ENCODE measurements around the gene FRMD5. TPM values are rescaled to one million over a fixed set of nuclear protein-coding genes. Genes with fewer than 3 reads are reported as not detected.

The FRMD5 gene
- polyA plus RNA-seq, 1 donor (not counting 4 experiments of a cell fraction or from before 2014, with no cell fraction given), result 7.3 TPM

GRCh38 chr15:43901495-43901894, 293.6 kb downstream of the FRMD5 start:
- Histone ChIP-seq H3K9ac (ENCODE audit: control insufficient read depth, extremely low read depth, insufficient read depth, low read length) (no peak overlapping the region), H3K4me2 (ENCODE audit: control insufficient read depth, extremely low read depth, insufficient read depth, low read depth, low read length) (no peak overlapping the region), H3K36me3 (ENCODE audit: control insufficient read depth in 2 of 2, extremely low read depth in 1 of 2, insufficient read depth in 2 of 2, low read length in 2 of 2) (peaks cover 6 to 13% of the 10 kb centered on the region in 2 experiments), H3K79me2 (ENCODE audit: control insufficient read depth, insufficient read depth, low read length) (no peaks in the 10 kb centered on the region), H3K27me3 (ENCODE audit: control insufficient read depth, extremely low read depth, insufficient read depth, low read length) (no peaks in the 10 kb centered on the region), H3K27ac (ENCODE audit: control insufficient read depth, insufficient read depth, low read length) (no peak overlapping the region), H3K4me1 (ENCODE audit: control insufficient read depth, extremely low read depth, insufficient read depth, low read length) (peaks cover 8% of the 10 kb centered on the region), H3K4me3 (ENCODE audit: control insufficient read depth in 2 of 3, extremely low read depth in 1 of 3, insufficient read depth in 2 of 3, low read depth in 1 of 3, low read length in 3 of 3) (no peak overlapping the region), H3K9me3 (ENCODE audit: control insufficient read depth, low read depth, low read length) (no peaks in the 10 kb centered on the region), H2AFZ (ENCODE audit: control insufficient read depth, low read length) (no peak overlapping the region), H3K9me1 (ENCODE audit: control insufficient read depth, extremely low read depth, insufficient read depth, low read length) (no peaks in the 10 kb centered on the region), H4K20me1 (ENCODE audit: control insufficient read depth, extremely low read depth, insufficient read depth, low read length) (no peaks in the 10 kb centered on the region)
- FAIRE-seq, result no peak
- no peak for DNase-seq (ENCODE audit: low read depth, low spot score)
- TF ChIP-seq EZH2 (IDR thresholded peaks at IDR 0.05; ENCODE audit: low read length), result no peak
- TF ChIP-seq, protein P1, sequence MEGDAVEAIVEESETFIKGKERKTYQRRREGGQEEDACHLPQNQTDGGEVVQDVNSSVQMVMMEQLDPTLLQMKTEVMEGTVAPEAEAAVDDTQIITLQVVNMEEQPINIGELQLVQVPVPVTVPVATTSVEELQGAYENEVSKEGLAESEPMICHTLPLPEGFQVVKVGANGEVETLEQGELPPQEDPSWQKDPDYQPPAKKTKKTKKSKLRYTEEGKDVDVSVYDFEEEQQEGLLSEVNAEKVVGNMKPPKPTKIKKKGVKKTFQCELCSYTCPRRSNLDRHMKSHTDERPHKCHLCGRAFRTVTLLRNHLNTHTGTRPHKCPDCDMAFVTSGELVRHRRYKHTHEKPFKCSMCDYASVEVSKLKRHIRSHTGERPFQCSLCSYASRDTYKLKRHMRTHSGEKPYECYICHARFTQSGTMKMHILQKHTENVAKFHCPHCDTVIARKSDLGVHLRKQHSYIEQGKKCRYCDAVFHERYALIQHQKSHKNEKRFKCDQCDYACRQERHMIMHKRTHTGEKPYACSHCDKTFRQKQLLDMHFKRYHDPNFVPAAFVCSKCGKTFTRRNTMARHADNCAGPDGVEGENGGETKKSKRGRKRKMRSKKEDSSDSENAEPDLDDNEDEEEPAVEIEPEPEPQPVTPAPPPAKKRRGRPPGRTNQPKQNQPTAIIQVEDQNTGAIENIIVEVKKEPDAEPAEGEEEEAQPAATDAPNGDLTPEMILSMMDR (optimal IDR thresholded peaks at IDR 0.05 in 1 of 3, IDR thresholded peaks at IDR 0.05 in 1 of 3, conservative IDR thresholded peaks at IDR 0.05 in 1 of 3; ENCODE audit: extremely low read depth in 1 of 3, insufficient read depth in 2 of 3, low read length in 3 of 3), result no peak
- dilution Hi-C loops (cut with MboI; ENCODE audit: extremely low pct_ligation_motif_present, low sequenced_read_pairs), result no loop called here

GRCh38 chr15:43900996-43901395, 294.1 kb downstream of the FRMD5 start:
- FAIRE-seq, result no peak
- H3K79me2 ChIP-seq (ENCODE audit: control insufficient read depth, insufficient read depth, low read length), result no peaks in the 10 kb centered on the region
- no peaks in the 10 kb centered on the region for H3K9me1 ChIP-seq (ENCODE audit: control insufficient read depth, extremely low read depth, insufficient read depth, low read length)
- no peak for DNase-seq (ENCODE audit: low read depth, low spot score)
- no peaks in the 10 kb centered on the region for H3K9me3 ChIP-seq (ENCODE audit: control insufficient read depth, low read depth, low read length)
- H4K20me1 ChIP-seq (ENCODE audit: control insufficient read depth, extremely low read depth, insufficient read depth, low read length), result no peaks in the 10 kb centered on the region
- H3K4me3 ChIP-seq (ENCODE audit: control insufficient read depth in 2 of 3, extremely low read depth in 1 of 3, insufficient read depth in 2 of 3, low read depth in 1 of 3, low read length in 3 of 3), result no peak overlapping the region
- no peak overlapping the region for H2AFZ ChIP-seq (ENCODE audit: control insufficient read depth, low read length)
- no peak for TF ChIP-seq EZH2 (IDR thresholded peaks at IDR 0.05; ENCODE audit: low read length)
- TF ChIP-seq, protein P1 (optimal IDR thresholded peaks at IDR 0.05 in 1 of 3, IDR thresholded peaks at IDR 0.05 in 1 of 3, conservative IDR thresholded peaks at IDR 0.05 in 1 of 3; ENCODE audit: extremely low read depth in 1 of 3, insufficient read depth in 2 of 3, low read length in 3 of 3), result no peak
- H3K36me3 ChIP-seq (ENCODE audit: control insufficient read depth in 2 of 2, extremely low read depth in 1 of 2, insufficient read depth in 2 of 2, low read length in 2 of 2), result peaks cover 6 to 13% of the 10 kb centered on the region in 2 experiments
- H3K27ac ChIP-seq (ENCODE audit: control insufficient read depth, insufficient read depth, low read length), result no peak overlapping the region
- peaks cover 5% of the 10 kb centered on the region for H3K4me1 ChIP-seq (ENCODE audit: control insufficient read depth, extremely low read depth, insufficient read depth, low read length)
- H3K9ac ChIP-seq (ENCODE audit: control insufficient read depth, extremely low read depth, insufficient read depth, low read length), result no peak overlapping the region
- no peaks in the 10 kb centered on the region for H3K27me3 ChIP-seq (ENCODE audit: control insufficient read depth, extremely low read depth, insufficient read depth, low read length)
- dilution Hi-C loops (cut with MboI; ENCODE audit: extremely low pct_ligation_motif_present, low sequenced_read_pairs), result no loop called here
- no peak overlapping the region for H3K4me2 ChIP-seq (ENCODE audit: control insufficient read depth, extremely low read depth, insufficient read depth, low read depth, low read length)

All from keratinocyte (primary cell).